IPS DF 6.9 (cell line): Measurements from ENCODE around the gene MGAT4D.
"Not testable (repeated sequence)": the region's sequence is repeated elsewhere in the genome, so short reads cannot be mapped to it uniquely, and the experiment has no call there.

Experiments
- DNase-seq: peaks from one replicate; pipeline ENCODE4 v3.0.0-alpha.2; 2013; ENCODE audit warnings: low read depth, low spot score
- H3K27ac ChIP-seq: one replicate; pipeline ENCODE4 v1.5.1; 2013; ENCODE audit warnings: low read length, control low read depth
- H3K27me3 ChIP-seq: 2 replicates; pipeline ENCODE4 v1.6.1; 2013; ENCODE audit warnings: mild to moderate bottlenecking, low read length; ENCODE audit not compliant: control insufficient read depth, insufficient read depth
- H3K36me3 ChIP-seq: 2 replicates; pipeline ENCODE4 v1.6.1; 2013; ENCODE audit warnings: low read length; ENCODE audit not compliant: control insufficient read depth, insufficient read depth
- H3K4me1 ChIP-seq: 2 replicates; pipeline ENCODE4 v1.6.1; 2013; ENCODE audit warnings: low read length; ENCODE audit not compliant: control insufficient read depth, insufficient read depth
- H3K4me3 ChIP-seq: 2 replicates; pipeline ENCODE4 v1.5.1; 2013; ENCODE audit warnings: mild to moderate bottlenecking, low read length
- H3K9me3 ChIP-seq: 2 replicates; pipeline ENCODE4 v1.6.1; 2013; ENCODE audit warnings: low read length, inconsistent platforms; ENCODE audit not compliant: control insufficient read depth, insufficient read depth
- WGBS: extraction: QIAGEN DNeasy Blood & Tissue Kit; methylation state at CpG from one replicate; pipeline ENCODE4 v1.1.7; 2013; ENCODE audit warnings: mixed read lengths, missing lambda C conversion rate; ENCODE audit not compliant: insufficient read length, insufficient coverage; 5-methylcytosine and 5-hydroxymethylcytosine counted together

MGAT4D gene

GRCh38 chr4:140497747-140498636 lies at the start of gene MGAT4D:
TSS of gene MGAT4D (minus strand) at chr4:140498293. CDS start at chr4:140498222, 71 bp downstream.
- DNase-seq, result peak; percentile 2
- H3K36me3 ChIP-seq, result no peaks in the 10 kb centered on the region
- H3K27ac ChIP-seq, result no peak within 1 kb of the TSS
- peak within 1 kb of the TSS; percentile 43; the same call in 1 of the 2 replicates for H3K4me3 ChIP-seq
- H3K27me3 ChIP-seq, result peaks cover 25% of the 10 kb centered on the region
- H3K9me3 ChIP-seq, result no peaks in the 10 kb centered on the region
- WGBS, result no CpG with 5 or more reads among the region's 68 CpGs
- no peaks in the 10 kb centered on the region for H3K4me1 ChIP-seq

- no peak overlapping the region for H3K27ac ChIP-seq
- no peaks in the 10 kb centered on the region for H3K27me3 ChIP-seq
- H3K9me3 ChIP-seq, result no peaks in the 10 kb centered on the region
- no peaks in the 10 kb centered on the region for H3K36me3 ChIP-seq
- no peak for DNase-seq
- no peak overlapping the region for H3K4me3 ChIP-seq
- no CpG with 5 or more reads among the region's 4 CpGs for WGBS
- no peaks in the 10 kb centered on the region for H3K4me1 ChIP-seq
Observed at GRCh38 chr4:140533951-140534480, 35.9 kb upstream of the MGAT4D start.

GRCh38 chr4:140529434-140529833 lies 31.3 kb upstream of the MGAT4D start:
- Histone ChIP-seq H3K9me3 (no peaks in the 10 kb centered on the region), H3K27ac (no peak overlapping the region), H3K27me3 (no peaks in the 10 kb centered on the region), H3K4me1 (no peaks in the 10 kb centered on the region), H3K36me3 (no peaks in the 10 kb centered on the region; the same call in 1 of the 2 replicates), H3K4me3 (no peak overlapping the region)
- DNase-seq, result no peak
- no CpG with 5 or more reads among the region's 1 CpG for WGBS

GRCh38 chr4:140523857-140524742 lies 26.0 kb upstream of the MGAT4D start, which contains the start of gene ELMOD2:
TSS of gene ELMOD2 (plus strand) at chr4:140524168. CDS start at chr4:140525429, 1,261 bp downstream.
- no peaks in the 10 kb centered on the region for H3K27me3 ChIP-seq
- no CpG with 5 or more reads among the region's 77 CpGs for WGBS

GRCh38 chr4:140523370-140523856 lies 25.3 kb upstream of the MGAT4D start:
- Histone ChIP-seq H3K4me1 (no peaks in the 10 kb centered on the region), H3K27ac (no peak overlapping the region), H3K36me3 (no peaks in the 10 kb centered on the region; the same call in 1 of the 2 replicates), H3K27me3 (no peaks in the 10 kb centered on the region), H3K4me3 (no peak overlapping the region), H3K9me3 (no peaks in the 10 kb centered on the region)
- WGBS, result no CpG with 5 or more reads among the region's 8 CpGs
- no peak for DNase-seq

More at GRCh38 chr4:140523857-140524742, 26.0 kb upstream of the MGAT4D start, which contains the start of gene ELMOD2:
- Histone ChIP-seq H3K9me3 (no peaks in the 10 kb centered on the region), H3K27ac (no peak within 1 kb of the TSS), H3K36me3 (no peaks in the 10 kb centered on the region; the same call in 1 of the 2 replicates), H3K4me3 (peak within 1 kb of the TSS; percentile 67), H3K4me1 (no peaks in the 10 kb centered on the region)
- DNase-seq, result peak; percentile 84

GRCh38 chr4:140515423-140515822 lies 17.3 kb upstream of the MGAT4D start:
- H3K27ac ChIP-seq, result no peak overlapping the region

GRCh38 chr4:140513765-140514164 lies 15.7 kb upstream of the MGAT4D start:
- DNase-seq, H3K36me3 ChIP-seq, H3K27me3 ChIP-seq, H3K27ac ChIP-seq, H3K4me1 ChIP-seq, H3K4me3 ChIP-seq, H3K9me3 ChIP-seq: not testable (repeated sequence)
- no CpG with 5 or more reads among the region's 5 CpGs for WGBS

More at GRCh38 chr4:140515423-140515822, 17.3 kb upstream of the MGAT4D start:
- Histone ChIP-seq H3K4me1 (no peaks in the 10 kb centered on the region), H3K27me3 (no peaks in the 10 kb centered on the region), H3K36me3 (no peaks in the 10 kb centered on the region), H3K9me3 (no peaks in the 10 kb centered on the region), H3K4me3 (no peak overlapping the region)
- WGBS, result no CpG with 5 or more reads among the region's 1 CpG
- DNase-seq, result no peak

- Histone ChIP-seq H3K27ac (no peak overlapping the region), H3K36me3 (no peaks in the 10 kb centered on the region), H3K4me3 (no peak overlapping the region), H3K4me1 (no peaks in the 10 kb centered on the region), H3K27me3 (peaks cover 8% of the 10 kb centered on the region; the same call in 1 of the 2 replicates), H3K9me3 (no peaks in the 10 kb centered on the region)
- DNase-seq, result no peak
Observed at GRCh38 chr4:140504261-140504660, 6.2 kb upstream of the MGAT4D start.

GRCh38 chr4:140499391-140499790 lies 1.3 kb upstream of the MGAT4D start:
- no peak overlapping the region for H3K4me3 ChIP-seq
- no peak for DNase-seq
- no peaks in the 10 kb centered on the region for H3K4me1 ChIP-seq
- H3K27me3 ChIP-seq, result peaks cover 25% of the 10 kb centered on the region
- H3K27ac ChIP-seq, result no peak overlapping the region
- no peaks in the 10 kb centered on the region for H3K36me3 ChIP-seq
- no CpG with 5 or more reads among the region's 4 CpGs for WGBS
- H3K9me3 ChIP-seq, result no peaks in the 10 kb centered on the region

GRCh38 chr4:140497405-140497746 lies 717 bp downstream of the MGAT4D start:
- no peak overlapping the region for H3K27ac ChIP-seq
- no peak for DNase-seq
- H3K27me3 ChIP-seq, result peaks cover 25% of the 10 kb centered on the region
- no peaks in the 10 kb centered on the region for H3K4me1 ChIP-seq
- peak overlapping the region; percentile 43; the same call in 1 of the 2 replicates for H3K4me3 ChIP-seq
- no CpG with 5 or more reads among the region's 11 CpGs for WGBS
- no peaks in the 10 kb centered on the region for H3K36me3 ChIP-seq
- no peaks in the 10 kb centered on the region for H3K9me3 ChIP-seq
